Tibial nerve (tissue), 4 donors: Measurements from ENCODE around the gene PRR5. TPM values are rescaled to one million over a fixed set of nuclear protein-coding genes. Genes with fewer than 3 reads are reported as not detected.
"Not testable (repeated sequence)": the region's sequence is repeated elsewhere in the genome, so short reads cannot be mapped to it uniquely, and the experiment has no call there.

ENCODE experiments used
- DNase-seq, 2 donors: peaks; one replicate each; pipeline ENCODE4 v3.0.0-alpha.2; 2019; ENCODE audit warnings: low spot score in 2 of 2
- H3K27ac ChIP-seq, 4 donors: fragments of 200-600 bp; sonication (generic) in 3 of 4; one replicate each; pipeline ENCODE4 v1.5.1; 2017 to 2019; ENCODE audit warnings: mild to moderate bottlenecking in 1 of 4
- H3K27me3 ChIP-seq, 2 donors: fragments of 200-600 bp; sonication (generic) in 1 of 2; one replicate each; pipeline versions ENCODE4 v1.5.1 to v1.6.0; 2017 to 2019
- H3K36me3 ChIP-seq, 3 donors: fragments of 200-600 bp; sonication (generic); one replicate each; pipeline ENCODE4 v1.5.1; 2018 to 2019
- H3K4me1 ChIP-seq, 4 donors: fragments of 200-600 bp; sonication (generic) in 3 of 4; one replicate each; pipeline ENCODE4 v1.5.1; 2017 to 2019
- H3K4me3 ChIP-seq, 4 donors: fragments of 200-600 bp; sonication (generic) in 3 of 4; one replicate each; pipeline ENCODE4 v1.5.1; 2017 to 2019; ENCODE audit warnings: mild to moderate bottlenecking in 1 of 4, moderate library complexity in 1 of 4
- H3K9me3 ChIP-seq, 4 donors: fragments of 200-600 bp; sonication (generic) in 3 of 4; one replicate each; pipeline ENCODE4 v1.5.1; 2017 to 2019
- CTCF ChIP-seq, 5 experiments: fragments of 200-600 bp in 3 of 5; fragments of 450-650 bp in 2 of 5; sonication (generic) in 3 of 5; IDR thresholded peaks; one replicate each; pipeline ENCODE4 v1.5.1; 2016 to 2019; ENCODE audit warnings: antibody characterized with exemption in 5 of 5, mild to moderate bottlenecking in 3 of 5, moderate library complexity in 2 of 5
- EP300 ChIP-seq, 2 donors: sonication (generic); formaldehyde crosslinking; IDR thresholded peaks; one replicate each; pipeline ENCODE4 v1.6.1; 2017; ENCODE audit warnings: antibody characterized with exemption in 2 of 2, mild to moderate bottlenecking in 1 of 2
- POLR2A ChIP-seq, 2 donors: fragments of 450-650 bp; IDR thresholded peaks; one replicate each; pipeline ENCODE4 v1.6.1; 2017; ENCODE audit warnings: antibody characterized with exemption in 2 of 2, mild to moderate bottlenecking in 2 of 2, moderate library complexity in 2 of 2
- WGBS, 2 donors: methylation state at CpG; one replicate each; pipeline ENCODE4 v1.1.5; 2018; 5-methylcytosine and 5-hydroxymethylcytosine counted together
- total RNA-seq, 4 donors: library from RNA; depleted of rRNA; stranded (reverse); fragments of >200 nt; gene quantifications; one replicate each; pipeline ENCODE4 v1.1.0, GENCODE V29; 2016

The PRR5 gene
- total RNA-seq, 4 donors from 2014 or later = 40.4 to 68.4 (median 42.5) TPM

GRCh38 chr22:44676441-44677352, 25.3 kb upstream of the PRR5 start:
- WGBS, 2 donors = 47 to 49% methylated on average over 18 of the region's 25 CpGs
- peak overlapping the region in 1 of 4 donors; percentile 5 for H3K4me3 ChIP-seq
- peaks cover 0 to 8% (median 0%) of the 10 kb centered on the region in 4 donors for H3K4me1 ChIP-seq
- no peaks in the 10 kb centered on the region for H3K9me3 ChIP-seq
- H3K27ac ChIP-seq = peak overlapping the region in 1 of 4 donors; percentile 19
- no peaks in the 10 kb centered on the region for H3K36me3 ChIP-seq
- TF ChIP-seq CTCF (IDR thresholded peaks at IDR 0.05) (no peak), POLR2A (IDR thresholded peaks at IDR 0.05) (no peak), EP300 (IDR thresholded peaks at IDR 0.05) (no peak)
- DNase-seq = no peak
- H3K27me3 ChIP-seq = no peaks in the 10 kb centered on the region

GRCh38 chr22:44677353-44677840, 24.6 kb upstream of the PRR5 start:
- Histone ChIP-seq H3K36me3 (no peaks in the 10 kb centered on the region), H3K4me3 (no peak overlapping the region), H3K9me3 (no peaks in the 10 kb centered on the region), H3K4me1 (peaks cover 0 to 8% (median 0%) of the 10 kb centered on the region in 4 donors), H3K27me3 (no peaks in the 10 kb centered on the region), H3K27ac (peak overlapping the region in 1 of 4 donors; percentile 19)
- no peak for DNase-seq
- WGBS, 2 donors = 49 to 65% methylated on average over 10 of the region's 10 CpGs
- TF ChIP-seq EP300 (IDR thresholded peaks at IDR 0.05) (no peak), CTCF (IDR thresholded peaks at IDR 0.05) (no peak), POLR2A (IDR thresholded peaks at IDR 0.05) (no peak)

- Histone ChIP-seq H3K4me1 (peaks cover 0 to 8% (median 0%) of the 10 kb centered on the region in 4 donors), H3K4me3 (no peak overlapping the region), H3K9me3 (no peaks in the 10 kb centered on the region), H3K27ac (no peak overlapping the region), H3K36me3 (no peaks in the 10 kb centered on the region), H3K27me3 (no peaks in the 10 kb centered on the region)
- TF ChIP-seq POLR2A (IDR thresholded peaks at IDR 0.05) (no peak), CTCF (IDR thresholded peaks at IDR 0.05) (no peak), EP300 (IDR thresholded peaks at IDR 0.05) (no peak)
- WGBS, 2 donors = 82 to 83% methylated on average over 18 of the region's 18 CpGs
- DNase-seq = no peak
Measured at GRCh38 chr22:44677871-44678555, 24.0 kb upstream of the PRR5 start.

- Histone ChIP-seq H3K4me3 (no peak overlapping the region), H3K36me3 (no peaks in the 10 kb centered on the region), H3K27ac (no peak overlapping the region), H3K9me3 (no peaks in the 10 kb centered on the region), H3K4me1 (peaks cover 0 to 8% (median 0%) of the 10 kb centered on the region in 4 donors), H3K27me3 (no peaks in the 10 kb centered on the region)
- DNase-seq = no peak
- TF ChIP-seq CTCF (IDR thresholded peaks at IDR 0.05) (no peak), POLR2A (IDR thresholded peaks at IDR 0.05) (no peak), EP300 (IDR thresholded peaks at IDR 0.05) (no peak)
- WGBS, 2 donors = 82 to 85% methylated on average over 18 of the region's 18 CpGs
Measured at GRCh38 chr22:44678556-44679305, 23.3 kb upstream of the PRR5 start.

GRCh38 chr22:44679306-44679647, 22.7 kb upstream of the PRR5 start:
- 92% methylated on average over 9 of the region's 9 CpGs for WGBS, 2 donors
- H3K4me3 ChIP-seq, DNase-seq, H3K27me3 ChIP-seq, H3K9me3 ChIP-seq, H3K36me3 ChIP-seq, H3K27ac ChIP-seq: not testable (repeated sequence)
- peaks cover 0 to 10% (median under 1%) of the 10 kb centered on the region in 4 donors for H3K4me1 ChIP-seq
